GM23248 (cell line): ENCODE measurements around the gene CCDC186. TPM values are rescaled to one million over a fixed set of nuclear protein-coding genes. Genes with fewer than 3 reads are reported as not detected.
A peak's percentile ranks its signal among the peaks of the same experiment; 100 is the strongest.

Experiments
- DNase-seq: peaks from one replicate; pipeline ENCODE4 v3.0.0-alpha.2; 2015
- H2AFZ ChIP-seq: fragments of 200-600 bp; sonication (generic); 2 replicates; pipeline ENCODE4 v1.6.1; 2016; ENCODE audit warnings: antibody characterized with exemption
- H3F3A ChIP-seq: fragments of 200-600 bp; sonication (generic); 2 replicates; pipeline ENCODE4 v1.6.1; 2016; ENCODE audit warnings: mild to moderate bottlenecking, antibody characterized with exemption, mixed run types; ENCODE audit not compliant: insufficient read depth
- H3K27ac ChIP-seq: fragments of 200-600 bp; sonication (generic); 2 replicates; pipeline ENCODE4 v1.5.1; 2016; ENCODE audit warnings: mild to moderate bottlenecking
- H3K27me3 ChIP-seq: fragments of 200-600 bp; sonication (generic); replicated peaks from 2 replicates; pipeline ENCODE4 v1.6.1; 2016; ENCODE audit warnings: mild to moderate bottlenecking; ENCODE audit not compliant: insufficient read depth
- H3K36me3 ChIP-seq: fragments of 200-600 bp; sonication (generic); 2 replicates; pipeline ENCODE4 v1.6.1; 2016; ENCODE audit warnings: low read depth, mild to moderate bottlenecking
- H3K4me1 ChIP-seq: fragments of 200-600 bp; sonication (generic); 2 replicates; pipeline ENCODE4 v1.6.1; 2016; ENCODE audit warnings: mild to moderate bottlenecking; ENCODE audit not compliant: insufficient read depth
- H3K4me2 ChIP-seq: fragments of 200-600 bp; sonication (generic); one replicate; pipeline ENCODE4 v1.6.1; 2016; ENCODE audit warnings: mild to moderate bottlenecking; ENCODE audit not compliant: unreplicated experiment
- H3K4me3 ChIP-seq: fragments of 200-600 bp; sonication (generic); 2 replicates; pipeline ENCODE4 v1.5.1; 2016; ENCODE audit warnings: mild to moderate bottlenecking
- H3K79me2 ChIP-seq: fragments of 200-600 bp; sonication (generic); 2 replicates; pipeline ENCODE4 v1.6.1; 2016; ENCODE audit warnings: mild to moderate bottlenecking; ENCODE audit not compliant: insufficient read depth
- H3K9ac ChIP-seq: fragments of 200-600 bp; sonication (generic); 2 replicates; pipeline ENCODE4 v1.6.1; 2016; ENCODE audit warnings: mild to moderate bottlenecking
- H3K9me2 ChIP-seq: fragments of 200-600 bp; sonication (generic); 2 replicates; pipeline ENCODE4 v1.6.1; 2016; ENCODE audit warnings: mixed run types, mild to moderate bottlenecking, moderate library complexity; ENCODE audit not compliant: insufficient read depth
- H3K9me3 ChIP-seq: fragments of 200-600 bp; sonication (generic); one replicate; pipeline ENCODE4 v1.6.1; 2017; ENCODE audit warnings: low read depth
- H4K20me1 ChIP-seq: fragments of 200-600 bp; sonication (generic); 2 replicates; pipeline ENCODE4 v1.6.0; 2016; ENCODE audit not compliant: insufficient read depth
- EZH2 ChIP-seq: fragments of 200-600 bp; sonication (generic); IDR thresholded peaks from 2 replicates; pipeline ENCODE4 v1.6.1; 2018; ENCODE audit warnings: antibody characterized with exemption, mild to moderate bottlenecking; ENCODE audit not compliant: insufficient read depth, poor library complexity, severe bottlenecking
- EZH2phosphoT487 ChIP-seq: fragments of 200-600 bp; sonication (generic); IDR thresholded peaks from 2 replicates; pipeline ENCODE4 v1.6.1; 2018; ENCODE audit warnings: antibody characterized with exemption, moderate library complexity, mild to moderate bottlenecking, low read depth; ENCODE audit not compliant: insufficient read depth
- WGBS, 2 experiments: methylation state at CpG; one replicate each; pipeline ENCODE4 v1.1.6; 2015 to 2017; ENCODE audit warnings: low lambda C conversion rate in 2 of 2, low coverage in 1 of 2; ENCODE audit errors: missing lambda C conversion rate in 2 of 2; 5-methylcytosine and 5-hydroxymethylcytosine counted together
- in situ Hi-C: fragments of 300-500 bp; cut with MboI; formaldehyde crosslinking; loops from 2 replicates; pipeline ENCODE4 v1.15.0; 2020
- polyA plus RNA-seq: library from polyadenylated mRNA; unstranded; fragments of >200 nt; fragmentation: Nextera tagmentation; extraction: Ambion mirVana; gene quantifications from 2 replicates; pipeline ENCODE4 v1.2.1, GENCODE V29; 2016
- total RNA-seq: library from RNA; depleted of rRNA; stranded (reverse); fragments of >200 nt; shearing (Covaris generic); gene quantifications from 2 replicates; pipeline ENCODE4 v1.2.3, GENCODE V29; 2014

The CCDC186 gene
- total and polyA plus RNA-seq, 2 experiments from 2014 or later: 7.4 to 9.8 TPM

DNA sequence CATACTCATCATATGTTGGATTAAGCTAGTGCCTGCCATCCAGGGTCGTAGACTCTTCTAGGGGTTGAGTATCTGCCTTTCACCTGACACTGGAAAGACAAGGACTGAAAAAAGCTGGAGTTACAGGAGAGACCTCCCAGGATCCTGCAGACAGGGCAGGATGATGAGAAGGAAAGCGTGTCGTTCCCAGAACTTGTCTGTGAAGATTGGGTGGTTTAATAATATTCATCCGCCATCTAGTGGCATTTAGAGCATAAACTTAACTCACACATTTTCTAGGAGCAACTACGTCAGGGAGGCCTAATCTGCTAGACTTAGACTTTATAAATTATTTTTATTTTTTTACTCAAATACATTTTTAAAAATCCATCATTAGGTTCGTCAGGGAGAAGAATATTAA lies 70.7 kb downstream of the CCDC186 start:
- DNase-seq: peak; percentile 78
- Histone ChIP-seq H3K27ac (no peak overlapping the region), H3K9me2 (no peaks in the 10 kb centered on the region), H3K9ac (no peak overlapping the region), H3K79me2 (no peaks in the 10 kb centered on the region), H3K27me3 (peaks cover 24% of the 10 kb centered on the region), H3F3A (no peaks in the 10 kb centered on the region), H3K36me3 (no peaks in the 10 kb centered on the region), H3K4me3 (no peak overlapping the region), H3K4me1 (no peaks in the 10 kb centered on the region), H3K9me3 (no peaks in the 10 kb centered on the region), H3K4me2 (no peak overlapping the region), H2AFZ (no peak overlapping the region), H4K20me1 (no peaks in the 10 kb centered on the region)
- in situ Hi-C loops: loop anchor here (10.0 kb wide), 2 partner anchors 308 to 398 kb away; no protein-coding TSS in a partner anchor
- WGBS, 2 experiments: 4 to 7% methylated on average over 6 of the region's 6 CpGs
- TF ChIP-seq EZH2: no peak

GRCh38 chr10:114102256-114102655 lies 71.7 kb downstream of the CCDC186 start:
- Histone ChIP-seq H3K9me2 (no peaks in the 10 kb centered on the region), H3K4me1 (no peaks in the 10 kb centered on the region), H3F3A (no peaks in the 10 kb centered on the region), H2AFZ (no peak overlapping the region), H4K20me1 (no peaks in the 10 kb centered on the region), H3K27me3 (peaks cover 27% of the 10 kb centered on the region), H3K36me3 (no peaks in the 10 kb centered on the region), H3K4me3 (no peak overlapping the region), H3K9ac (no peak overlapping the region), H3K9me3 (no peaks in the 10 kb centered on the region), H3K4me2 (no peak overlapping the region), H3K27ac (no peak overlapping the region), H3K79me2 (no peaks in the 10 kb centered on the region)
- no peak for TF ChIP-seq EZH2phosphoT487
- no peak for TF ChIP-seq EZH2
- in situ Hi-C loops: loop anchor here (10.0 kb wide), 2 partner anchors 307 to 397 kb away; no protein-coding TSS in a partner anchor
- peak; percentile 5 for DNase-seq
- 72 to 84% methylated on average over 2 of the region's 2 CpGs for WGBS, 2 experiments

DNA sequence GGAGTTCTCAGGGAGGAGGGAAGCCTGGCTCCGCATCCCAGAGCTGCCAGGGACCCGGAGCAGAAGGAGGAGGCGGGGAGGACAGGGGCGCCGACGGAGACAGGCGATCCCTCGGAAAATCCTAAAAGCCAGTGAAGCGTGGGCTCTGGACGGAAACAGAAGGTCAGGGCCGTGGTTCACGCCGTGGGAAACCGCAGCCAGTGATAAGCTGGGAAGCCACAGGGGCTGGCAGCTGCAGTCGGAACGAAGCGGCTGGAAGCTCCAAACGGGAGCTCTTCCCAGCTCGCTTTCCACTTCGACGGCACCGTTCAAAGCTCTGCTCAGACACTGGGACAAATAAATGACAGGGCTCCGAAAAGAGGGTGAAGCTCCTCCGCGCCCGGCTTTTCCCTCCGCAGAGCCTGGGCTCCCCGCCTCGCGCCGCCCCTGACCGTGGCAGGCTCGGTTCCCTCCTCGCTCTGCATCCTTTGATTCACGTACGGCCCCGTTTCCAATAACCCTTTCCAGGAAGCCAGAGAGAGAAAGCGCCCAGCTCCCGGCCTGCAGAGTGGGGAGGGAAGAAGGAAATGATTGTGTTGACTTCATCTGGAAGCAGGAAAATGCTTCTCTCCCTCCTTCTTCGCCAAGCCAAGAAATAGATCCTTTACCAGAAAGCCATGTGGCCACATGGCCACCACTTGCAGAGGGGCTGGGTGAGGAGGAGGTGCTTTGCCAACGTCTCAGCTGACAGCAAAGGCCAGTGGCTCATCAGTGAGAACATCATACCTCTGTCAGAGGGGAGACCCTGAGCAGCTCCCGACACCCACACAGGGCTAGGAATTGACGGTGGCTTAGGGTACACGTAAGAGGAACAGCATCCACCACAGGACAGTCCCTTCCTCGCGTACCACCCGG lies 72.9 kb downstream of the CCDC186 start:
- 12 to 13% methylated on average over 46 to 47 of the region's 47 CpGs for WGBS, 2 experiments
- DNase-seq: peak; percentile 57
- Histone ChIP-seq H3K9me3 (no peaks in the 10 kb centered on the region), H4K20me1 (no peaks in the 10 kb centered on the region), H3K27ac (no peak overlapping the region), H3K4me3 (peak overlapping the region; percentile 66), H3K36me3 (no peaks in the 10 kb centered on the region), H3F3A (no peaks in the 10 kb centered on the region), H3K4me2 (peak overlapping the region; percentile 67), H3K27me3 (peaks cover 37% of the 10 kb centered on the region), H3K79me2 (no peaks in the 10 kb centered on the region), H3K4me1 (no peaks in the 10 kb centered on the region), H3K9me2 (no peaks in the 10 kb centered on the region), H2AFZ (peak overlapping the region; percentile 67), H3K9ac (peak overlapping the region; percentile 22; the same call in 1 of the 2 replicates)
- in situ Hi-C loops: loop anchor here (10.0 kb wide), 2 partner anchors 306 to 396 kb away; no protein-coding TSS in a partner anchor
- TF ChIP-seq EZH2 (no peak), EZH2phosphoT487 (no peak)

- Histone ChIP-seq H2AFZ (no peak overlapping the region), H3K4me2 (no peak overlapping the region), H3K9ac (no peak overlapping the region), H3K27me3 (peaks cover 43% of the 10 kb centered on the region), H3K4me3 (no peak overlapping the region), H3K79me2 (no peaks in the 10 kb centered on the region), H3K9me3 (no peaks in the 10 kb centered on the region), H3F3A (no peaks in the 10 kb centered on the region), H3K9me2 (no peaks in the 10 kb centered on the region), H4K20me1 (no peaks in the 10 kb centered on the region), H3K36me3 (no peaks in the 10 kb centered on the region), H3K27ac (no peak overlapping the region), H3K4me1 (no peaks in the 10 kb centered on the region)
- no peak for DNase-seq
- WGBS, 2 experiments: 72 to 79% methylated on average over 3 of the region's 3 CpGs
- no peak for TF ChIP-seq EZH2phosphoT487
- no peak for TF ChIP-seq EZH2
- in situ Hi-C loops: no loop called here
Measured at GRCh38 chr10:114096864-114097263, 77.1 kb downstream of the CCDC186 start.
